OCI-LY1 (cell line): ENCODE results near the gene PHOSPHO2.

Source experiments
- H2AFZ ChIP-seq: fragments of 200-600 bp; sonication (generic), shearing (Covaris generic); 2 replicates; pipeline ENCODE4 v1.6.0; 2014; ENCODE audit warnings: antibody characterized with exemption, mild to moderate bottlenecking, low read length
- H3F3A ChIP-seq: fragments of 200-600 bp; sonication (generic), shearing (Covaris generic); 2 replicates; pipeline ENCODE4 v1.6.0; 2014; ENCODE audit warnings: mild to moderate bottlenecking, antibody characterized with exemption, low read length, moderate library complexity; ENCODE audit not compliant: insufficient read depth
- H3K27ac ChIP-seq: fragments of 200-600 bp; sonication (generic); 2 replicates; pipeline ENCODE4 v1.5.1; 2014; ENCODE audit warnings: low read length, mixed run types, mild to moderate bottlenecking, low read depth; ENCODE audit not compliant: poor library complexity, severe bottlenecking
- H3K27me3 ChIP-seq: fragments of 200-600 bp; sonication (generic); 2 replicates; pipeline ENCODE4 v1.6.0; 2014; ENCODE audit warnings: antibody characterized with exemption, mild to moderate bottlenecking, low read length, moderate library complexity; ENCODE audit not compliant: insufficient read depth
- H3K36me3 ChIP-seq: fragments of 200-600 bp; sonication (generic); 2 replicates; pipeline ENCODE4 v1.6.1; 2014; ENCODE audit warnings: mild to moderate bottlenecking, antibody characterized with exemption, low read length, moderate library complexity, mixed read lengths; ENCODE audit not compliant: insufficient read depth
- H3K4me1 ChIP-seq: fragments of 200-600 bp; sonication (generic); 2 replicates; pipeline ENCODE4 v1.5.1; 2014; ENCODE audit warnings: mild to moderate bottlenecking, low read length, moderate library complexity; ENCODE audit not compliant: insufficient read depth, severe bottlenecking
- H3K4me2 ChIP-seq: fragments of 200-600 bp; sonication (generic), shearing (Covaris generic); 2 replicates; pipeline ENCODE4 v1.6.1; 2014; ENCODE audit warnings: low read length
- H3K4me3 ChIP-seq: fragments of 200-600 bp; sonication (generic); 2 replicates; pipeline ENCODE4 v1.5.1; 2014; ENCODE audit warnings: low read length, low read depth, mild to moderate bottlenecking, mixed read lengths; ENCODE audit not compliant: poor library complexity, severe bottlenecking
- H3K79me2 ChIP-seq: fragments of 200-600 bp; shearing (Covaris generic); 2 replicates; pipeline ENCODE4 v1.6.1; 2016; ENCODE audit warnings: mixed run types, low read length, mixed read lengths; ENCODE audit not compliant: insufficient read depth
- H3K9ac ChIP-seq: fragments of 200-600 bp; sonication (generic), shearing (Covaris generic); 2 replicates; pipeline ENCODE4 v1.6.1; 2014; ENCODE audit warnings: mild to moderate bottlenecking, low read length, mixed read lengths
- H3K9me2 ChIP-seq: fragments of 200-600 bp; sonication (generic), shearing (Covaris generic); 2 replicates; pipeline ENCODE4 v1.6.1; 2014; ENCODE audit warnings: low read depth, mild to moderate bottlenecking, low read length, mixed read lengths
- H3K9me3 ChIP-seq: fragments of 200-600 bp; shearing (Covaris generic); 2 replicates; pipeline ENCODE4 v1.6.1; 2014; ENCODE audit warnings: low read length, mixed read lengths
- H4K20me1 ChIP-seq: fragments of 200-600 bp; sonication (generic), shearing (Covaris generic); 2 replicates; pipeline ENCODE4 v1.6.0; 2016; ENCODE audit warnings: mild to moderate bottlenecking, low read length; ENCODE audit not compliant: insufficient read depth
- CTCF ChIP-seq: fragments of 200-600 bp; sonication (generic), shearing (Covaris generic); IDR thresholded peaks from 2 replicates; pipeline ENCODE4 v1.5.1; 2017; ENCODE audit warnings: mild to moderate bottlenecking, antibody characterized with exemption, low read length, moderate library complexity, mixed read lengths
- EZH2 ChIP-seq: fragments of 200-600 bp; sonication (generic), shearing (Covaris generic); IDR thresholded peaks from 2 replicates; pipeline ENCODE4 v1.8.0; 2017; ENCODE audit warnings: borderline replicate concordance, mixed run types, mild to moderate bottlenecking, antibody characterized with exemption, low read length, moderate library complexity, mixed read lengths

PHOSPHO2 gene

GRCh38 chr2:169659320-169659719 is 34.9 kb upstream of the PHOSPHO2 start:
- no peaks in the 10 kb centered on the region for H3K36me3 ChIP-seq
- no peak overlapping the region for H3K4me3 ChIP-seq
- no peaks in the 10 kb centered on the region for H3K9me2 ChIP-seq
- no peak overlapping the region for H3K9ac ChIP-seq
- H3K79me2 ChIP-seq = no peaks in the 10 kb centered on the region
- TF ChIP-seq EZH2 (no peak), CTCF (no peak)
- no peaks in the 10 kb centered on the region for H3K9me3 ChIP-seq
- H3K4me2 ChIP-seq = no peak overlapping the region
- no peak overlapping the region for H2AFZ ChIP-seq
- H3F3A ChIP-seq = no peaks in the 10 kb centered on the region
- H3K27ac ChIP-seq = no peak overlapping the region
- no peaks in the 10 kb centered on the region for H3K4me1 ChIP-seq
- no peaks in the 10 kb centered on the region for H4K20me1 ChIP-seq
- no peaks in the 10 kb centered on the region for H3K27me3 ChIP-seq

DNA sequence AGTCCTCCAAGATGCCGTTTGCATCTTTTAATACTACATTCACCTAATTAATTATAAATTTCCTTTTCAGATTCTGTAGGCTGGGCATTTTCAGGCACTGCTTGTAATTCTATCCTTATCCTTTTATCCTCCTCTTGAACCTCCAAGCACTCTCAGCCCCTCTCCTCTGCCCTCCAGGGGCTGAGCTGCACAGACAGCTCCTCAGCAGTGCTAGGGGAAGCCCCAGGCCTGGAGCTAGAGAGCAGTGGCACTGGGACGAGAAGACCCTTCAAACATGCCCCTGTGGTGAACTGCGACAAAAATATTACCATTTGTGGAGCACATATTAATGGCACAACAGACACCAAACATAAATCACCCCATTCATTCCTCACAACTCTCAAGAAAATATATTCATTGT is 33.0 kb upstream of the PHOSPHO2 start:
- TF ChIP-seq CTCF (no peak), EZH2 (no peak)
- no peaks in the 10 kb centered on the region for H4K20me1 ChIP-seq
- H3F3A ChIP-seq = no peaks in the 10 kb centered on the region
- H3K9me2 ChIP-seq = no peaks in the 10 kb centered on the region
- H3K79me2 ChIP-seq = no peaks in the 10 kb centered on the region
- H3K27me3 ChIP-seq = no peaks in the 10 kb centered on the region
- H3K4me2 ChIP-seq = no peak overlapping the region
- H3K27ac ChIP-seq = no peak overlapping the region
- H3K9me3 ChIP-seq = no peaks in the 10 kb centered on the region
- H3K4me1 ChIP-seq = no peaks in the 10 kb centered on the region
- no peaks in the 10 kb centered on the region for H3K36me3 ChIP-seq
- no peak overlapping the region for H3K9ac ChIP-seq
- H2AFZ ChIP-seq = no peak overlapping the region
- H3K4me3 ChIP-seq = no peak overlapping the region

DNA sequence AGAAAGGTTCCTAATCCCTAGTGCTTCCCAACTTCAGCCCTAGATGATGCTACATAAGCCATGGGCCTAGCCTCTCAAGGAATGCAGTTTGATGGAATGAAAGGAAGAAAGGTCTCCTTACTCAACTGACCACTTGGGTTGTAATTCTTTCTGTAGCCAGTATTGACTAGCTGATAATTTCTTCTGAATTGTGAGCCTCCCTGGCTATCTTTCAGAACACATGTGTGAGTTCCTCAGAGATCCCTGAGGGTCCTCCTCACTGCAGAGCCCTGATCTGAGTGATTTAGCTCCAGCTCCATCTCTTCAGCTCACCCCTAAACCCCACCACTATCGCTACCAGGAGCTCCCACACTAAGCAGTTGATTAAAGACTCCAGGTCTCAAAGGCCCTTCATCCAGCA is 31.5 kb upstream of the PHOSPHO2 start:
- no peaks in the 10 kb centered on the region for H3K9me3 ChIP-seq
- no peak overlapping the region for H3K27ac ChIP-seq
- H3K9ac ChIP-seq = no peak overlapping the region
- no peaks in the 10 kb centered on the region for H3K27me3 ChIP-seq
- no peak overlapping the region for H2AFZ ChIP-seq
- no peaks in the 10 kb centered on the region for H3K79me2 ChIP-seq
- no peaks in the 10 kb centered on the region for H3K9me2 ChIP-seq
- H3K4me3 ChIP-seq = no peak overlapping the region
- no peaks in the 10 kb centered on the region for H4K20me1 ChIP-seq
- TF ChIP-seq EZH2 (no peak), CTCF (no peak)
- H3K4me2 ChIP-seq = no peak overlapping the region
- no peaks in the 10 kb centered on the region for H3F3A ChIP-seq
- no peaks in the 10 kb centered on the region for H3K36me3 ChIP-seq
- no peaks in the 10 kb centered on the region for H3K4me1 ChIP-seq
